ENCODE results near the gene KLF7.

- TF ChIP-seq ZNF70 (CRISPR knock-in tag; IDR thresholded peaks at IDR 0.05) (no peak), PATZ1 (CRISPR knock-in tag; IDR thresholded peaks at IDR 0.05; ENCODE audit: borderline replicate concordance) (no peak), TSHZ2 (CRISPR knock-in tag; IDR thresholded peaks at IDR 0.05) (no peak), CSRNP3 (CRISPR knock-in tag; IDR thresholded peaks at IDR 0.05) (no peak), GLIS3 (CRISPR knock-in tag; IDR thresholded peaks at IDR 0.05) (no peak), ZC3H10 (CRISPR knock-in tag; IDR thresholded peaks at IDR 0.05) (no peak), CREB5 (CRISPR knock-in tag; IDR thresholded peaks at IDR 0.05; ENCODE audit: low read depth) (no peak), OSR1 (CRISPR knock-in tag; IDR thresholded peaks at IDR 0.05) (no peak)
Measured at GRCh38 chr2:207205173-207205957, 39.6 kb upstream of the KLF7 start.
